GM12878 (cell line): ENCODE measurements around the gene C6orf89. TPM values are rescaled to one million over a fixed set of nuclear protein-coding genes. Genes with fewer than 3 reads are reported as not detected.
A peak's percentile ranks its signal among the peaks of the same experiment; 100 is the strongest.

Experiments used
- CTCF ChIP-seq, 3 experiments: IDR thresholded peaks in 2 of 3; conservative IDR thresholded peaks in 1 of 3; 2 replicates each; pipeline ENCODE4 v1.5.1; 2011; ENCODE audit warnings: low read depth in 3 of 3, low read length in 3 of 3, mild to moderate bottlenecking in 3 of 3, control low read depth in 2 of 3, moderate library complexity in 2 of 3, inconsistent platforms in 1 of 3, mixed read lengths in 1 of 3; ENCODE audit not compliant: control insufficient read depth in 2 of 3, insufficient read depth in 1 of 3; ENCODE audit errors: extremely low read depth in 1 of 3
- E2F4 ChIP-seq: IDR thresholded peaks from 2 replicates; pipeline ENCODE4 v1.6.1; 2012; ENCODE audit warnings: low read depth, low read length, improper control_type of control experiment
- E4F1 ChIP-seq: fragments of 450-650 bp; IDR thresholded peaks from 2 replicates; pipeline ENCODE4 v1.6.1; 2018; ENCODE audit warnings: borderline replicate concordance, mild to moderate bottlenecking; ENCODE audit not compliant: partially characterized antibody
- EED ChIP-seq: sonication (generic); IDR thresholded peaks from 2 replicates; pipeline ENCODE4 v1.6.1; 2016; ENCODE audit warnings: antibody characterized with exemption, low read depth
- ELK1 ChIP-seq: IDR thresholded peaks from 2 replicates; pipeline ENCODE4 v1.6.1; 2012; ENCODE audit warnings: low read depth, low read length, improper control_type of control experiment
- IKZF1 ChIP-seq: fragments of 450-650 bp; conservative IDR thresholded peaks from 2 replicates; pipeline ENCODE4 v1.6.1; 2017; ENCODE audit warnings: antibody characterized with exemption, mild to moderate bottlenecking
- IKZF2 ChIP-seq, 2 experiments: fragments of 450-650 bp; IDR thresholded peaks; 2 replicates each; pipeline ENCODE4 v1.6.1; 2017; ENCODE audit warnings: mild to moderate bottlenecking in 2 of 2, moderate library complexity in 2 of 2
- IRF4 ChIP-seq: IDR thresholded peaks from 2 replicates; pipeline ENCODE4 v1.6.1; 2011; ENCODE audit warnings: low read depth, low read length
- KLF5 ChIP-seq: fragments of 450-650 bp; IDR thresholded peaks from 2 replicates; pipeline ENCODE4 v1.6.1; 2014; ENCODE audit warnings: mild to moderate bottlenecking; ENCODE audit not compliant: partially characterized antibody
- MXI1 ChIP-seq: fragments of 150-350 bp; IDR thresholded peaks from 2 replicates; pipeline ENCODE4 v1.6.1; 2011; ENCODE audit warnings: low read depth, mild to moderate bottlenecking, inconsistent platforms, low read length, improper control_type of control experiment
- NFIC ChIP-seq: IDR thresholded peaks from 2 replicates; pipeline ENCODE4 v1.6.1; 2012; ENCODE audit warnings: low read depth, mild to moderate bottlenecking, inconsistent platforms, low read length, moderate library complexity
- NKRF ChIP-seq: fragments of 450-650 bp; conservative IDR thresholded peaks from 2 replicates; pipeline ENCODE4 v1.6.1; 2017; ENCODE audit warnings: mild to moderate bottlenecking, moderate library complexity
- NR2F1 ChIP-seq: fragments of 450-650 bp; conservative IDR thresholded peaks from 2 replicates; pipeline ENCODE4 v1.6.1; 2017; ENCODE audit warnings: mild to moderate bottlenecking
- NRF1 ChIP-seq: conservative IDR thresholded peaks from 2 replicates; pipeline ENCODE4 v1.6.1; 2011; ENCODE audit warnings: mild to moderate bottlenecking, low read depth, low read length, improper control_type of control experiment
- POLR2A ChIP-seq: IDR thresholded peaks from 2 replicates; pipeline ENCODE4 v1.6.1; 2011; ENCODE audit warnings: low read depth, mild to moderate bottlenecking, low read length
- RB1 ChIP-seq: fragments of 450-650 bp; formaldehyde crosslinking; IDR thresholded peaks from 2 replicates; pipeline ENCODE4 v1.6.1; 2017; ENCODE audit warnings: mild to moderate bottlenecking, borderline replicate concordance
- RBBP5 ChIP-seq: fragments of 200-600 bp; sonication (generic); conservative IDR thresholded peaks from 2 replicates; pipeline ENCODE4 v1.6.1; 2016
- SPI1 ChIP-seq: IDR thresholded peaks from 2 replicates; pipeline ENCODE4 v1.6.1; 2011; ENCODE audit warnings: low read depth, mild to moderate bottlenecking, low read length, moderate library complexity, borderline replicate concordance; ENCODE audit not compliant: insufficient read depth
- YY1 ChIP-seq: IDR thresholded peaks from 2 replicates; pipeline ENCODE4 v1.6.1; 2011; ENCODE audit warnings: low read depth, mild to moderate bottlenecking, low read length
- ZNF217 ChIP-seq: fragments of 450-650 bp; IDR thresholded peaks from 2 replicates; pipeline ENCODE4 v1.6.1; 2017; ENCODE audit warnings: antibody characterized with exemption, mild to moderate bottlenecking
- polyA plus RNA-seq, 11 experiments: library from polyadenylated mRNA; depleted of rRNA in 4 of 11; unstranded in 6 of 11; stranded (reverse) in 5 of 11; fragments of >200 nt; fragmentation: Nextera tagmentation in 4 of 11; fragmentation: Illumina TruSeq in 1 of 11; extraction: Ambion mirVana in 4 of 11; extraction: Trizol in 1 of 11; gene quantifications; 1 replicate in 1 of 11; 2 replicates in 10 of 11; pipeline versions ENCODE4 v1.2.1 to v1.2.3, GENCODE V29; 2011 to 2016; ENCODE audit warnings: inconsistent platforms in 2 of 11, missing spikeins in 2 of 11, low read depth in 1 of 11
- total RNA-seq, 4 experiments: library from RNA; depleted of rRNA in 3 of 4; stranded (reverse); fragments of >200 nt in 3 of 4; fragmentation: Illumina TruSeq in 1 of 4; extraction: Trizol in 1 of 4; gene quantifications; 2 replicates each; pipeline versions ENCODE4 v1.2.1 to v1.2.3, GENCODE V29; 2013 to 2021

Gene C6orf89
- total and polyA plus RNA-seq, 10 of the 15 experiments (the other 5 are each of a cell fraction or from before 2014, with no cell fraction given), result 10.8 to 42.7 (median 28.6) TPM

- no peak for TF ChIP-seq ELK1
- no peak for TF ChIP-seq E4F1
- no peak for TF ChIP-seq ZNF217
- no peak for TF ChIP-seq CTCF (IDR thresholded peaks at IDR 0.05 in 2 of 3, conservative IDR thresholded peaks at IDR 0.05 in 1 of 3; ENCODE audit: control insufficient read depth in 2 of 3, extremely low read depth in 1 of 3, insufficient read depth in 1 of 3, low read depth in 3 of 3, low read length in 3 of 3)
- TF ChIP-seq IRF4, result peak; percentile 73; the same call in 1 of the 2 replicates
- no peak for TF ChIP-seq NKRF
- no peak for TF ChIP-seq IKZF1
- TF ChIP-seq NR2F1, result no peak
- 0 out of 2 replicates have a peak, but pooled peaks have one; percentile 29 for TF ChIP-seq NFIC
- no peak for TF ChIP-seq E2F4
- TF ChIP-seq RB1, result no peak
- no peak for TF ChIP-seq POLR2A
- TF ChIP-seq RBBP5, result no peak
- no peak for TF ChIP-seq SPI1
- no peak for TF ChIP-seq IKZF2 (IDR thresholded peaks at IDR 0.05)
- no peak for TF ChIP-seq YY1
- no peak for TF ChIP-seq KLF5
- no peak for TF ChIP-seq NRF1
- no peak for TF ChIP-seq EED
- no peak for TF ChIP-seq MXI1
Observed at GRCh38 chr6:36925809-36926208, 40.1 kb downstream of the C6orf89 start (continued).
